Sciatic nerve (tissue), 2 donors: ENCODE measurements around the gene MS4A6A. TPM values are rescaled to one million over a fixed set of nuclear protein-coding genes. Genes with fewer than 3 reads are reported as not detected.
"Not testable (repeated sequence)": the region's sequence is repeated elsewhere in the genome, so short reads cannot be mapped to it uniquely, and the experiment has no call there.

ENCODE experiments used
- ATAC-seq: fragments of 200-7000 bp; cut with Tn5 transposase; one replicate; pipeline ENCODE4 v1.9.1; 2020; ENCODE audit warnings: mild to moderate bottlenecking, moderate library complexity
- DNase-seq: peaks from one replicate; pipeline ENCODE4 v3.0.0-alpha.2; 2020; ENCODE audit warnings: low spot score
- intact Hi-C: fragments of 100-400 bp; cut with DNase I; formaldehyde crosslinking; loops from one replicate; pipeline ENCODE4 v1.14.2; 2022
- microRNA-seq: library from miRNA; unstranded; fragments of <30 nt; microRNA quantifications from one replicate; pipeline ENCODE4 v1.2.0, GENCODE V29; 2020
- total RNA-seq: library from RNA; stranded (reverse); fragmentation: NEBNext Ultra II Directional; extraction: Animal tissue kit (Norgen Biotek cat#: 25700); gene quantifications from one replicate; pipeline ENCODE4 v1.2.1, GENCODE V29; 2021
- donor health status: DM: no; HTN: no; CAD: no.
- donor health status: DM: no; HTN: no; CAD: no.

Gene MS4A6A
- total RNA-seq, 1 donor from 2014 or later: 87.6 TPM

- no peak for ATAC-seq
- intact Hi-C loops: no loop called here
- DNase-seq: no peak
Observed at GRCh38 chr11:60145677-60146076, 37.2 kb downstream of the MS4A6A start.

- intact Hi-C loops: no loop called here
- DNase-seq (no peak), ATAC-seq (no peak)
Observed at GRCh38 chr11:60143768-60144167, 39.1 kb downstream of the MS4A6A start.

GRCh38 chr11:60133917-60134316, 49.0 kb downstream of the MS4A6A start:
- DNase-seq: no peak
- ATAC-seq: no peak
- intact Hi-C loops: no loop called here

- intact Hi-C loops: no loop called here
- ATAC-seq (no peak), DNase-seq (no peak)
Observed at GRCh38 chr11:60131912-60132311, 51.0 kb downstream of the MS4A6A start.

- no peak for ATAC-seq
Observed at GRCh38 chr11:60130496-60130895, 52.4 kb downstream of the MS4A6A start.

GRCh38 chr11:60129853-60130252, 53.0 kb downstream of the MS4A6A start:
- no peak for DNase-seq
- no peak for ATAC-seq
- intact Hi-C loops: no loop called here

More at GRCh38 chr11:60130496-60130895, 52.4 kb downstream of the MS4A6A start:
- intact Hi-C loops: no loop called here
- DNase-seq: no peak

GRCh38 chr11:60128866-60129265, 54.0 kb downstream of the MS4A6A start:
- intact Hi-C loops, DNase-seq, ATAC-seq: not testable (repeated sequence)

- intact Hi-C loops: no loop called here
- no peak for ATAC-seq
- DNase-seq: no peak
Observed at GRCh38 chr11:60128376-60128775, 54.5 kb downstream of the MS4A6A start.

- ATAC-seq (no peak), DNase-seq (no peak)
- intact Hi-C loops: no loop called here
Observed at GRCh38 chr11:60127311-60127811, 55.5 kb downstream of the MS4A6A start.

- ATAC-seq: no peak
- no peak for DNase-seq
- intact Hi-C loops: no loop called here
Observed at GRCh38 chr11:60125956-60126585, 56.8 kb downstream of the MS4A6A start.

GRCh38 chr11:60124802-60125432, 58.0 kb downstream of the MS4A6A start:
- intact Hi-C loops: no loop called here
- no peak for DNase-seq
- no peak for ATAC-seq

Small RNA genes within 50 kb of the gene (microRNA-seq; reads per million reads assigned to microRNA genes)
- not detected for gene MIR6503

Other genes with a start within 250 kb of the MS4A6A start
- not detected for gene OOSP1, start 244.7 kb downstream of the MS4A6A start, total RNA-seq
- gene OOSP4A, start 219.1 kb downstream of the MS4A6A start, total RNA-seq: not detected
- not detected for gene OOSP4B, start 165.9 kb downstream of the MS4A6A start, total RNA-seq
- gene OOSP2, start 142.7 kb downstream of the MS4A6A start, total RNA-seq: not detected
- 1.4 TPM for gene MS4A3, start 126.4 kb downstream of the MS4A6A start, total RNA-seq
- 3.1 TPM for gene MS4A2, start 94.4 kb downstream of the MS4A6A start, total RNA-seq
- 7.1 TPM for gene MS4A4E, start 60.1 kb upstream of the MS4A6A start, total RNA-seq
- 32.9 TPM for gene MS4A4A, start 97.6 kb upstream of the MS4A6A start, total RNA-seq
- gene MS4A6E, start 144.2 kb upstream of the MS4A6A start, total RNA-seq: 0.53 TPM
- gene MS4A7, start 195.4 kb upstream of the MS4A6A start, total RNA-seq: 48.4 TPM
- 6.4 TPM for gene MS4A14, start 213.4 kb upstream of the MS4A6A start, total RNA-seq
- gene MS4A5, start 246.5 kb upstream of the MS4A6A start, total RNA-seq: not detected